Adrenal gland (tissue), 12 donors: ENCODE data around the gene ERC2. TPM values are rescaled to one million over a fixed set of nuclear protein-coding genes. Genes with fewer than 3 reads are reported as not detected.

Source experiments
- DNase-seq, 7 donors: peaks; one replicate each; pipeline ENCODE4 v3.0.0-alpha.2; 2019 to 2020
- H3K27ac ChIP-seq, 5 donors: fragments of 200-600 bp; sonication (generic) in 4 of 5; 1 replicate in 3 of 5; 2 replicates in 2 of 5; pipeline versions ENCODE4 v1.5.1 to v1.8.0; 2016 to 2020; ENCODE audit warnings: mild to moderate bottlenecking in 1 of 5
- H3K27me3 ChIP-seq: fragments of 200-600 bp; 2 replicates; pipeline ENCODE4 v1.8.0; 2021
- H3K36me3 ChIP-seq, 2 donors: fragments of 200-600 bp; replicated peaks in 1 of 2; 1 replicate in 1 of 2; 2 replicates in 1 of 2; pipeline versions ENCODE4 v1.5.1 to v1.8.0; 2018 to 2022
- H3K4me1 ChIP-seq, 2 donors: fragments of 200-600 bp; replicated peaks in 1 of 2; 1 replicate in 1 of 2; 2 replicates in 1 of 2; pipeline versions ENCODE4 v1.5.1 to v1.8.0; 2018 to 2021
- H3K4me3 ChIP-seq, 4 donors: fragments of 200-600 bp; sonication (generic) in 3 of 4; one replicate each; pipeline ENCODE4 v1.5.1; 2016 to 2018
- H3K9me3 ChIP-seq, 3 donors: fragments of 200-600 bp; sonication (generic) in 1 of 3; replicated peaks in 1 of 3; 1 replicate in 2 of 3; 2 replicates in 1 of 3; pipeline versions ENCODE4 v1.5.1 to v1.8.0; 2016 to 2021
- CTCF ChIP-seq, 6 experiments: fragments of 450-650 bp in 4 of 6; fragments of 200-600 bp in 2 of 6; sonication (generic) in 1 of 6; IDR thresholded peaks; 1 replicate in 5 of 6; 2 replicates in 1 of 6; pipeline versions ENCODE4 v1.5.1 to v1.8.0; 2016 to 2021; ENCODE audit warnings: antibody characterized with exemption in 6 of 6, mild to moderate bottlenecking in 2 of 6, moderate library complexity in 1 of 6
- POLR2A ChIP-seq, 2 donors: fragments of 450-650 bp; IDR thresholded peaks; one replicate each; pipeline ENCODE4 v1.6.1; 2017; ENCODE audit warnings: antibody characterized with exemption in 2 of 2, mild to moderate bottlenecking in 2 of 2, moderate library complexity in 1 of 2
- WGBS, 4 donors: extraction: QIAGEN DNeasy Blood & Tissue Kit in 2 of 4; methylation state at CpG; one replicate each; pipeline versions ENCODE4 v1.1.5 to v1.1.7; 2013 to 2017; 5-methylcytosine and 5-hydroxymethylcytosine counted together
- intact Hi-C, 2 donors: fragments of 100-400 bp; cut with DNase I; formaldehyde crosslinking; loops; one replicate each; pipeline versions ENCODE4 v1.14.1 to v1.15.0; 2022 to 2023
- polyA plus RNA-seq, 3 donors: library from polyadenylated mRNA; stranded (reverse); fragments of 200-250 nt in 2 of 3; fragments of 350-450 nt in 1 of 3; fragmentation: Illumina TruSeq in 1 of 3; extraction: RNeasy Lipid Tissue Mini Kit (QIAGEN cat#74804) in 1 of 3; gene quantifications; one replicate each; pipeline ENCODE4 v1.2.3, GENCODE V29; 2013 to 2014
- total RNA-seq, 9 donors: library from RNA; depleted of rRNA in 4 of 9; stranded (reverse); fragments of >200 nt in 4 of 9; fragments of 120-200 nt in 1 of 9; fragmentation: NEBNext Ultra II Directional in 1 of 9; extraction: Animal tissue kit (Norgen Biotek cat#: 25700) in 1 of 9; gene quantifications; one replicate each; pipeline versions ENCODE4 v1.1.0 to v1.2.4, GENCODE V29; 2013 to 2023
- donor health status: healthy with polysubstance abuse.
- donor health status: Bipolar disorder and iron deficiency.
- donor health status: DM: yes; HTN: yes; CAD: no.
- donor health status: DM: no; HTN: no; CAD: no.
- donor health status: DM: no; HTN: no; CAD: no.
- donor health status: DM: yes; HTN: yes; CAD: no.

Gene ERC2
- total and polyA plus RNA-seq, 12 donors = 0.47 to 5.8 (median 1.5) TPM

DNA sequence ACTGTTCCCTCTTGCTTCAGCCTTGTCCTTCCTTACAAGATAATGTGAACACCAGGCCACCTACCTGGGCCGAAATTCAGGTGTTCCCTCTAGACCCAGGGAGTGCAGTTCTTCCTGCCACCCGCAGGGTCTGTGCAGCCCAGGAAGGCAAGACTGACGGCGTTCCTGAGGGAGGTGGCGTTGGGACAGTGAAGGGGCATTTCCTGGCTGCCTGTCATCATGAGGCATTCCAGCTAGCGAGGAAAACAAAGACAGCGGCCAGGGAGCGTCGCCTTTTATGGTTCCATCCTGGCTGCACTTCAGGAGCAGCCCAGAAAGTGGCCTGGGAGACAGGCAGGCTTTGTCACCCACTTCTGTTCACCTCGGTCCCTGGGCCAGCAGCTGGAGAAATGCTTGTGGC, 896.4 kb downstream of the ERC2 start:
- no peak for TF ChIP-seq POLR2A (IDR thresholded peaks at IDR 0.05)
- TF ChIP-seq CTCF (IDR thresholded peaks at IDR 0.05) = peak in 1 of 6 experiments; percentile 18
- H3K27me3 ChIP-seq = no peaks in the 10 kb centered on the region
- DNase-seq = peak in 3 of 7 donors; percentile 6 to 54 (median 22)
- no peaks in the 10 kb centered on the region for H3K36me3 ChIP-seq
- intact Hi-C loops = no loop called here
- WGBS, 4 donors = 63 to 73% (median 67%) methylated on average over 9 to 10 of the region's 10 CpGs
- no peaks in the 10 kb centered on the region for H3K9me3 ChIP-seq
- H3K4me3 ChIP-seq = no peak overlapping the region
- no peak overlapping the region for H3K27ac ChIP-seq
- H3K4me1 ChIP-seq = no peaks in the 10 kb centered on the region

DNA sequence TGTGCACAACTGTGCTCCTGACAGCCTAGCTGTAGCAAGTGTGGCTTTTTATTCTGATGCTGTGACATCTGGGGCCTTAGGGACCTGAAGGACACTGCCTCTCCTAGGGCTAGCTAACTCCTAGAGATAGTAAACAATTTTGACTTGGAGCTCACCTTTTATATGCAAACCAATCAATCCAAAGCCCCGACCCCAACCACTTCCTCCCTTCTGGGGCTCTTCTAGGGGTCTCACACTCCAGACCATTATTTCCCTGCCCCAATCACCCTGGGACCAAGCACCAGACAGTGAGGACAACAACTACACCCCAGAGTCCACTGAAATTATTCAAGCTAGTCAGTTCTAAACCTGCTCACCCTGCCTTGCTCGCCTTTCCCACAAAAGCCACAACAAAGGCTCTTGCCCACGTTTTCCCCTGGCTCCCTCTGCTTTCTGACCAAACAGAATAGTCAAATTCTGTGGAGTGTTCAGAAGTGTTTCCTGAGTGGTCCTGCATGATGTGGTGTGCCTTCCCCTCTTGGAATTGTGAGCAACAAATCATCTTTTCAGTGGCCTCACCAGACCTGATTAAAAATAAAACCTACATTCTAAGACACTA, 897.0 kb downstream of the ERC2 start:
- no peak for DNase-seq
- no peaks in the 10 kb centered on the region for H3K4me1 ChIP-seq
- H3K4me3 ChIP-seq = no peak overlapping the region
- WGBS, 4 donors = 61 to 76% (median 68%) methylated on average over 3 of the region's 3 CpGs
- no peak for TF ChIP-seq POLR2A (IDR thresholded peaks at IDR 0.05)
- TF ChIP-seq CTCF (IDR thresholded peaks at IDR 0.05) = no peak
- H3K36me3 ChIP-seq = no peaks in the 10 kb centered on the region
- H3K27me3 ChIP-seq = no peaks in the 10 kb centered on the region
- intact Hi-C loops = no loop called here
- H3K9me3 ChIP-seq = no peaks in the 10 kb centered on the region
- H3K27ac ChIP-seq = no peak overlapping the region

DNA sequence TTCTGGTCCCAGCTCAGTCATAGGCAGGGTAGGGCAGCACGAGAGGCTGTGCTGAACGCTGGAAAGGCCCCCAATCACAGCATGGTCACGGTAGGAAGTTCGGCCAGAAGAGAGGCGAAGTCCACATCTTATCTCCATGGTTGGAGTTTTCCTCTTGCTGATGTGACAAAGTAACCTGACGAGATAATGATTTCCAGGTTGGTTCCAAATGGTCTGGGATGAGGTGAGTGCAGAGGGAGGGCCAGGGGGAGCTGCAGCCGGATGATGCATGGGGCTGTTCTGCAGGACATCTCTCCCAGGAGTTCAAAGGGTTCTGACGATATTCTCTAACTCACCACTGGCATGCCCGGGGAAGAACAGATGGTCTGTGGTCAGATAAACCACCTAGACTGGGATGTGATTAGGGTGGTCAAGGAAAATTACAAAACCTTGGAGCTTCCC, 898.0 kb downstream of the ERC2 start:
- TF ChIP-seq POLR2A (IDR thresholded peaks at IDR 0.05) (no peak), CTCF (IDR thresholded peaks at IDR 0.05) (no peak)
- Histone ChIP-seq H3K9me3 (no peaks in the 10 kb centered on the region), H3K4me1 (no peaks in the 10 kb centered on the region), H3K4me3 (no peak overlapping the region), H3K27me3 (no peaks in the 10 kb centered on the region), H3K36me3 (no peaks in the 10 kb centered on the region), H3K27ac (no peak overlapping the region)
- WGBS, 4 donors = 76 to 82% (median 80%) methylated on average over 9 of the region's 9 CpGs
- DNase-seq = no peak
- intact Hi-C loops = no loop called here

GRCh38 chr3:55569033-55569599, 899.2 kb downstream of the ERC2 start:
- Histone ChIP-seq H3K27me3 (no peaks in the 10 kb centered on the region), H3K36me3 (no peaks in the 10 kb centered on the region), H3K27ac (no peak overlapping the region), H3K9me3 (no peaks in the 10 kb centered on the region), H3K4me1 (no peaks in the 10 kb centered on the region), H3K4me3 (no peak overlapping the region)
- 83 to 90% (median 85%) methylated on average over 10 of the region's 10 CpGs for WGBS, 4 donors
- no peak for DNase-seq
- intact Hi-C loops = no loop called here
- TF ChIP-seq POLR2A (IDR thresholded peaks at IDR 0.05) = no peak
- no peak for TF ChIP-seq CTCF (IDR thresholded peaks at IDR 0.05)
